Left renal cortex interstitium (tissue), 4 donors: ENCODE measurements around the gene KRT84. TPM values are rescaled to one million over a fixed set of nuclear protein-coding genes. Genes with fewer than 3 reads are reported as not detected.
"Not testable (repeated sequence)": the region's sequence is repeated elsewhere in the genome, so short reads cannot be mapped to it uniquely, and the experiment has no call there.

ENCODE experiments used
- DNase-seq, 4 donors: peaks; one replicate each; pipeline ENCODE4 v3.0.0-alpha.2; 2013; ENCODE audit warnings: low read depth in 4 of 4, low spot score in 2 of 4, missing footprints in 1 of 4
- polyA plus RNA-seq, 4 donors: library from polyadenylated mRNA; unstranded; fragments of 120-200 nt; gene quantifications; one replicate each; pipeline ENCODE4 v1.2.1, GENCODE V29; 2013; ENCODE audit not compliant: insufficient read length in 4 of 4

KRT84 gene
- polyA plus RNA-seq, 4 donors, result not detected

GRCh38 chr12:52347551-52348510, 37.6 kb downstream of the KRT84 start:
- DNase-seq, result no peak

GRCh38 chr12:52347016-52347415, 38.4 kb downstream of the KRT84 start:
- DNase-seq, result no peak

DNA sequence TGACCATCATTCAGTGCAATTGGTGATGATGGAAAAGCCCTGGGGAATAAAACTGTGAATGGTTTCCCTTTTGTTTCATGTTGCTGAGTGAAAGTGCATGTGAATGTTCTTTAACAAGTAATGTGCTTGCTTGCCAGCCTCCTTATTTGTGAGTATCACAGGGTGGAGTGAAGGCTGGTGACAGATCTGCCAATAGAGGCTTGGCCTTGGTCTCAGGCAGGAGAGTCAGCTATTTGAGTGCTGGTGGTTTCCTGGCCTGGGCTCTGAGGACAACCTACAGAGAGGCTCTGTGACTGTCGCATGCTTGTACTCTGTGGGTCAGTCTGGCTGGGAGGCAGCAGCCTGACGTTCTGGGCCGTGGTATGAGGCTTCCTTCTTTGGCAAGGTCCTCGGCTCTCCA, 38.9 kb downstream of the KRT84 start:
- DNase-seq, result no peak

DNA sequence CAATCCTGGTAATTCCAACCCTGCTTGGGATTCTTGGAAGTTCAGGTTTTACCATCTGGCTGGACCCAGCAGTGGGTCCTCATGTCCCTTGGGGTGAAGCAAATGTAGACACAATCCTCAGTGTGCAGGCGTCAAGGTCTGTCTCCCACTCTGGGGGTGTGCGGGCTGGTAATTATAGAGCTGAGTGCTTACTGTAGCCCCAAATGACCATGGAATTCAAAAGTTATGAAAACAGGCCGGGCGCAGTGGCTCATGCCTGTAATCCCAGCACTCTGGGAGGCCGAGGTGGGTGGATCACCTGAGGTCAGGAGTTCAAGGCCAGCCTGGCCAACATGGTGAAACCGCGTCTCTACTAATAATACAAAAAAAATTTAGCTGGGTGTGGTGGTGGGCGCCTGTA, 40.4 kb downstream of the KRT84 start:
- not testable (repeated sequence) for DNase-seq

- DNase-seq, result no peak
Observed at GRCh38 chr12:52344111-52344510, 41.3 kb downstream of the KRT84 start.

- no peak for DNase-seq
Observed at GRCh38 chr12:52343550-52343949, 41.9 kb downstream of the KRT84 start.

GRCh38 chr12:52342781-52343490, 42.5 kb downstream of the KRT84 start:
- DNase-seq, result no peak

- no peak for DNase-seq
Observed at GRCh38 chr12:52341066-52341580, 44.3 kb downstream of the KRT84 start.

- DNase-seq, result no peak
Observed at GRCh38 chr12:52338241-52338960, 47.1 kb downstream of the KRT84 start.

DNA sequence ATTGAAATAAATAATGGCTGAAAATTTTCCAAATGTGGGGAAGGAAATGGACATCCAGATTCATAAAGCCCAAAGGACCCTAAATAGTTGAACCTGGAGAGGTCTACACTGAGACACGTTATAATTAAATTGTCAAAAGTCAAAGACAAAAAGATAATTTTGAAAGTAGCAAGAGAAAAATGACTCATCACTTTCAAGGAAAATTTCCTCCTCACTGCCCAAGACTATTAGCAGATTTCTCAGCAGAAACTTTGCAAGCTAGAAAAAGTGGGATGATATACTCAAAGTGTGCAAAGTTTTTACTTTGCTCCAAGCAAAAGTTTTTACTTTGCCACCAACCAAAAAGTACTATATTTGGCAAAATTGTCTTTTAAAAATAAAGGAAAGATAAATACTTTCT, 48.4 kb downstream of the KRT84 start:
- no peak for DNase-seq

DNA sequence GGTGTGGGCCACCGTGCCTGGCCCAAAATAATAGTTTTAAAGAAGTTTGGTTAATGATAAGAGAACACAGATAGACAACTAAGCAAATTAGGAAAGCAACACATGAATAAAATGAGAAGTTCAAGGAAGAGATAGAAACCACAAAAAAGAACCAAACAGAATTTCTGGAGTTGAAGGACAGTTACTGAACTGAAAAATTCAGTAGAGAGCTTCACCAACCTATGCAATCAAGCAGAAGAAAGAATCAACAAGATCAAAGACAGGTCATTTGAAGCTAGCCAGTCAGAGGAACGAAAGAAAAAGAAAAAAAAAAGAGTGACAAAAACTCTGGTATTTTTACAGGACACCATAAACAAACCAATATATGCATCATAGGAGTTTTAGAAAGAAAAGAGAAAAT, 48.8 kb downstream of the KRT84 start:
- DNase-seq, result no peak

- DNase-seq, result no peak
Observed at GRCh38 chr12:52335598-52336262, 49.7 kb downstream of the KRT84 start.

- DNase-seq, result no peak
Observed at GRCh38 chr12:52334185-52334584, 51.3 kb downstream of the KRT84 start.

GRCh38 chr12:52333321-52333720, 52.1 kb downstream of the KRT84 start:
- DNase-seq, result no peak

DNA sequence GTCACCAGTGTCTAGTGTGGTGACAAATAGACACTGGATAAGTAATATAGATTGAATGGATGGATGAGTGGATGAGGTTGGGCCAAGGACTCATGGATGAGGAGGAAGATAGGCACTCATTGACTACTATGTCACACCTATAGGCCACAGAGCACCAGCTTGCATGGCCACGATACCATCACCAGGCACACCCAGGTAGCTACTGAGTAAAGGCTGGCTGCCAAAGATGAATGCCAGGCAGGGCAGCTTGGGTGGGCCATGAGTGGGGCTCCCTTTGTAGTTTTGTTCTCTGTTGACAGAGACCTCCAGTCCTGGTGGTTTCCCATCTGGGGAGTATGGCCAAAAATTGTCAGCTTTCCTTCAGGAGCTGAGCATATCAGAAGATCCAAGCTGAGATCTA, 53.1 kb downstream of the KRT84 start:
- DNase-seq, result no peak

DNA sequence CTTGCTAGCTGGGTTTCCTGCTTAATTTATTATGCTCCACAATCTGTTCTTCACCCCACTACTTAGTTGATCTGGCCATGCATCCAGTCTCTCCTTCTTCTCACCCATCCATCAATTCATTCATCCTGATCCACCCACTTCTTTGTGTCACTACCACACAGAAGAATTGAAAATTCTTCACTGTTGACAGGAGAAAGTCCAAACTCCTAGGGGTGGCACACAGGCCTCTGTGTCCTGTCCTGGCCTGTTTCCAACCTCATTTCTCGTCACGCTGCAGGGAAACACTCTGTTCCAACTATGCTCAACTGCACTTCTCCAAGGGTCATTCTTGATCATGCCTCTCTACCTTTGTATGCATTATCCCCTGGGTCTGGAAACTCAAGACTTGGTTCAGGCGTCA, 53.6 kb downstream of the KRT84 start:
- no peak for DNase-seq

DNA sequence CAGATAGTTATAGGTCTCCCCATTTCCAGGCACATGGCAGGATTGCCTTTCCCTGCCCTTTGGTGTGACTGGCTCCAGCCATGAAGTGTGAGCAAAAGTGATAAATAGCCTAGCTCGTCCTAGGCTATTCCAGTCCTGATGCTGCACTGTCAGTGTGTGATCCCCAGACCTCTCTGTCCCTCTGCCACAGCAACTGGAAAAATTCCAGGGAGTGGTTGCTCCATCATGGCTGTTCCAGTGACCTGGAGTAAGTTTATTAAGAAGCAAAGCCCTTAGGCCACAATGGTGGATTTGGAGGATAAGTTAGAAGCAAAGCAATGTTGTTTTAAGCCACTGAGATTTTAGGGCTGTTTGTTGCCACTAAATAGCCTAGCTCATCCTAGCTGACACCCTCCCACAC, 54.4 kb downstream of the KRT84 start:
- no peak for DNase-seq

- no peak for DNase-seq
Observed at GRCh38 chr12:52327830-52328500, 57.5 kb downstream of the KRT84 start.
